ENCODE measurements around the gene CAPN9.

DNA sequence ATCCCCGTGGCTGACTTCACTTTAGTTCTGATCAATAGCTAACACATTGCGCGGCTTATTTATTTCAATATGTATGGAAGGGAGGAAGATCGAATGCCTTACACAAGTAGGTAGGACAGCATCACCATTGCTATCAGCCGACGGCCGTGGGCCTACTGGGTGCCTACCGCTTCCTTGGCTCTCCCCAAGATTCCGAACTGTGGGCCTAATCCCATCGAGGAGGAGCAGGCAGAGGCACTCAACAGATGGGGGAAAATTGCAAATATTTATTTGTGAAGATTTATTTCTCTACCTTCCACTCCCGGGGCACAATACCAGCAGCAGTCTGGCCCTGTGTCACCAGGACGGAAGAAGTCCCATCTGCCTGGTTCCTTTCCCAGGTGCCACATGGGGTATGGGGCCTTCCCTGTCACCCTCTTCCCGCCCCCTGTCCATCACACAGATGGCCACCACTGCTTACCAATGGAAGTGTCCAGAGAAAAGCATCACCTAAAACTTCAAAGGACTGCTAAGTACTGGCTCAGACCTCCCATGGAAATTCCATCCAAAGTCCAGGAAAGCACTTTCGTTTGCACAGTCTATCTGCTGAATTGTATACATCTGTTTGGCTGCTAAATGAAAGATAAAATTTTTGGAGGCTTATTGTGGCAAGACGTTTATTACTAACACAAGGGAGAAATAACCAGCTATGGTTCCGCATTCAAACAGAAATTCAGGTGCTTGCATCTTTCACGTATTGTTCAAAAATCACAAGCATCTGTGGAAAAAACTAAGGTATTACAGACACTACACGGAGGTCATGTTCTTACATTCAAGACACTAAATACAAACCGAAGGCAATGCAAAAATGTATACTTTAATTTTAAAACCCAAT, 45.1 kb upstream of the CAPN9 start:
- TF ChIP-seq POLR2A (IDR thresholded peaks at IDR 0.05; ENCODE audit: low read length) (no peak), GATA1 (IDR thresholded peaks at IDR 0.05; ENCODE audit: low read depth, low read length) (no peak)
